ENCODE data around the gene PDE4D.

DNA sequence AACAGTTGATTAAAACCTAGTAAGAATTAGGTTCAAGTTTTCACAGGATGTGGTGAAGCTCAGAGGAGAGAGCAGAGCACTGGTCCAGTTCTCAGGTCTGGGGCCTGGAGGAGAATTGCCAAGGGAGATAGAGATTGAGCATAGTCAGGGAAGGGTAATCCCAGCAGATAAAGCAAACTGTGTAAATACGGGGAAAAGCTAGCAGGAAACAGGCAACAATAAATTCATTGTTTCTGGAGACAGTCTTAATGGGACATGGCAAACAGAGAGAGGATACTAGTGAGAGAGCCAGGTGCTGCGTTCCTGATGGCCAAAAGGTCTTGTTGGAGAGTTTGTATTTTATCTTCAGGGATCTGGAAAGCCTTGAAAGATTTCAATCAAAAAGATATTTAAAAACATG is 333.0 kb downstream of the PDE4D start:
- no peak for TF ChIP-seq POLR2A (IDR thresholded peaks at IDR 0.05)
- TF ChIP-seq, protein P1, sequence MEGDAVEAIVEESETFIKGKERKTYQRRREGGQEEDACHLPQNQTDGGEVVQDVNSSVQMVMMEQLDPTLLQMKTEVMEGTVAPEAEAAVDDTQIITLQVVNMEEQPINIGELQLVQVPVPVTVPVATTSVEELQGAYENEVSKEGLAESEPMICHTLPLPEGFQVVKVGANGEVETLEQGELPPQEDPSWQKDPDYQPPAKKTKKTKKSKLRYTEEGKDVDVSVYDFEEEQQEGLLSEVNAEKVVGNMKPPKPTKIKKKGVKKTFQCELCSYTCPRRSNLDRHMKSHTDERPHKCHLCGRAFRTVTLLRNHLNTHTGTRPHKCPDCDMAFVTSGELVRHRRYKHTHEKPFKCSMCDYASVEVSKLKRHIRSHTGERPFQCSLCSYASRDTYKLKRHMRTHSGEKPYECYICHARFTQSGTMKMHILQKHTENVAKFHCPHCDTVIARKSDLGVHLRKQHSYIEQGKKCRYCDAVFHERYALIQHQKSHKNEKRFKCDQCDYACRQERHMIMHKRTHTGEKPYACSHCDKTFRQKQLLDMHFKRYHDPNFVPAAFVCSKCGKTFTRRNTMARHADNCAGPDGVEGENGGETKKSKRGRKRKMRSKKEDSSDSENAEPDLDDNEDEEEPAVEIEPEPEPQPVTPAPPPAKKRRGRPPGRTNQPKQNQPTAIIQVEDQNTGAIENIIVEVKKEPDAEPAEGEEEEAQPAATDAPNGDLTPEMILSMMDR (IDR thresholded peaks at IDR 0.05), result no peak

Measured in heart left ventricle (tissue), 13 donors.